HG03521 (cell line): ENCODE results near the gene KRTAP5-6.
"Not testable (repeated sequence)": the region's sequence is repeated elsewhere in the genome, so short reads cannot be mapped to it uniquely, and the experiment has no call there.

Source experiments
- ATAC-seq: cut with Tn5 transposase; IDR thresholded peaks from one replicate; pipeline ENCODE4 v1.9.1; 2021; ENCODE audit warnings: mild to moderate bottlenecking, moderate library complexity; ENCODE audit not compliant: unreplicated experiment

Gene KRTAP5-6

GRCh38 chr11:1683216-1683615 lies 13.8 kb upstream of the KRTAP5-6 start:
- not testable (repeated sequence) for ATAC-seq

GRCh38 chr11:1683904-1684572 lies 13.0 kb upstream of the KRTAP5-6 start:
- not testable (repeated sequence) for ATAC-seq

GRCh38 chr11:1684886-1685874 lies 11.8 kb upstream of the KRTAP5-6 start:
- ATAC-seq, result not testable (repeated sequence)

GRCh38 chr11:1686220-1686619 lies 10.8 kb upstream of the KRTAP5-6 start:
- not testable (repeated sequence) for ATAC-seq

- ATAC-seq, result not testable (repeated sequence)
These were observed 8.6 kb upstream of the KRTAP5-6 start for GRCh38 chr11:1688336-1688947.

- ATAC-seq, result not testable (repeated sequence)
These were observed 7.5 kb upstream of the KRTAP5-6 start for GRCh38 chr11:1689250-1690166.

- no peak for ATAC-seq
These were observed 6.6 kb upstream of the KRTAP5-6 start for GRCh38 chr11:1690167-1691025.

- no peak for ATAC-seq
These were observed 5.7 kb upstream of the KRTAP5-6 start for GRCh38 chr11:1691026-1691877.

- ATAC-seq, result no peak
These were observed 4.9 kb upstream of the KRTAP5-6 start for GRCh38 chr11:1691878-1692707.

- ATAC-seq, result no peak
These were observed 4.2 kb upstream of the KRTAP5-6 start for GRCh38 chr11:1692708-1693326.

GRCh38 chr11:1693327-1694063 lies 3.5 kb upstream of the KRTAP5-6 start:
- ATAC-seq, result no peak

GRCh38 chr11:1694064-1694845 lies 2.7 kb upstream of the KRTAP5-6 start:
- peak; percentile 46 for ATAC-seq

GRCh38 chr11:1694846-1695547 lies 2.0 kb upstream of the KRTAP5-6 start:
- ATAC-seq, result no peak

- no peak for ATAC-seq
These were observed 1.4 kb upstream of the KRTAP5-6 start for GRCh38 chr11:1695548-1696108.

GRCh38 chr11:1699771-1700170 lies 2.8 kb downstream of the KRTAP5-6 start:
- no peak for ATAC-seq
